ENCODE data around the gene RIMKLA.

GRCh38 chr1:42359466-42359865, 21.1 kb upstream of the RIMKLA start:
- TF ChIP-seq POLR2A (IDR thresholded peaks at IDR 0.05; ENCODE audit: low read depth, low read length) = no peak
- no peak for TF ChIP-seq POLR2AphosphoS5 (IDR thresholded peaks at IDR 0.05; ENCODE audit: low read depth, low read length)
- TF ChIP-seq TAF1 (IDR thresholded peaks at IDR 0.05; ENCODE audit: low read depth, low read length) = no peak
- TF ChIP-seq SPI1 (IDR thresholded peaks at IDR 0.05; ENCODE audit: low read depth, low read length) = no peak
- TF ChIP-seq POU2F2 (IDR thresholded peaks at IDR 0.05; ENCODE audit: low read depth, low read length) = no peak
